BE2C (cell line): ENCODE measurements around the gene HERC5.

Experiments used
- DNase-seq: peaks from one replicate; pipeline ENCODE4 v3.0.0-alpha.2; 2020
- H3K27me3 ChIP-seq: fragments of 250-450 bp; sonication (Bioruptor Pico); 2 replicates; pipeline ENCODE4 v1.5.1; 2020; ENCODE audit warnings: mild to moderate bottlenecking
- H3K36me3 ChIP-seq: fragments of 250-450 bp; sonication (Bioruptor Pico); 2 replicates; pipeline ENCODE4 v1.5.1; 2020; ENCODE audit warnings: mild to moderate bottlenecking
- H3K4me1 ChIP-seq: fragments of 250-450 bp; sonication (Bioruptor Pico); 2 replicates; pipeline ENCODE4 v1.5.1; 2020
- H3K4me3 ChIP-seq: 2 replicates; pipeline ENCODE4 v1.5.1; 2011; ENCODE audit warnings: low read depth, low read length
- H3K9me3 ChIP-seq: fragments of 250-450 bp; sonication (Bioruptor Pico); 2 replicates; pipeline ENCODE4 v1.5.1; 2020
- CTCF ChIP-seq: IDR thresholded peaks from 2 replicates; pipeline ENCODE4 v1.5.1; 2012; ENCODE audit warnings: mild to moderate bottlenecking, low read depth, low read length

Gene HERC5

DNA sequence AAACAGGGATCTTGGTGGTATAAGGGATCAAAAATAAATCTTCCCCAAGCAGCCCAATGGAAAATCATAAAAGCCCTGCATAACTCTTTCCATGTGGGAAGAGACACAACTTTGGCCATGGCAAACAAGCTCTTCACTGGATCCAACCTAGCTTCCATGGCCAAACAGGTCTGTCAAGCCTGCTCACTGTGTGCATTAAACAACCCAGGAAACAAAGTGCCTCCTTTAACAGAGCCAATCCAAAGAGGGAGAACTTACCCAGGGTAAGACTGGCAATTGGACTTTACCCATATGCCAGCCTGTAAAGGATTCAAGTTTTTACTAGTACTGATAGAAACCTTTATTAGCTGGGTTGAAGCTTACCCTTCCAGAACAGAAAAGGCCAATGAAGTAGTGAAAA is 7.6 kb upstream of the HERC5 start:
- Histone ChIP-seq H3K9me3 (no peaks in the 10 kb centered on the region), H3K36me3 (no peaks in the 10 kb centered on the region), H3K27me3 (0 out of 2 replicates have a peak, but pooled peaks cover 1% of the 10 kb centered on the region), H3K4me3 (no peak overlapping the region), H3K4me1 (no peaks in the 10 kb centered on the region)
- DNase-seq = no peak
- no peak for TF ChIP-seq CTCF

GRCh38 chr4:88451205-88451604 is 5.7 kb upstream of the HERC5 start:
- no peak for TF ChIP-seq CTCF
- Histone ChIP-seq H3K4me1 (no peaks in the 10 kb centered on the region), H3K27me3 (peaks cover 7% of the 10 kb centered on the region; the same call in 1 of the 2 replicates), H3K9me3 (no peaks in the 10 kb centered on the region), H3K4me3 (no peak overlapping the region), H3K36me3 (no peaks in the 10 kb centered on the region)
- no peak for DNase-seq

DNA sequence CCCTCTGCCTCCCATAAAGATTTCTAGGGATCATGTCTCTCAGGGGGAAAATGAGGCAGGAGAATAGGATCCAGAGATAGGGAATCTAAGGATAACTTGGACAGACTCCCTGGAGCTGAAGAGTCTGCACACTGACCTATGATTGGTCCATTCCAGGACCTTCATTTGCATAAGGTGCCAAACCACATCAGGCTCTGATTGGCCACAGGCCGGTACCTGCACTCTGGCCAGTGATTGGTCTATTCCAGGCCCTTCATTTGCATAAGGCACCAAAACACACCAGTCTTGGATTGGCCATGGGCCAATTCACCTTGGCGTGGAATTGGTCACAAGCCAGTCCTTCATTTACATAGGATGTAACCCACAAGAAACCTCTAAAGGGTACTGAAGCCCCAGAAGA is 4.0 kb upstream of the HERC5 start:
- peaks cover 8% of the 10 kb centered on the region for H3K9me3 ChIP-seq
- no peaks in the 10 kb centered on the region for H3K4me1 ChIP-seq
- no peak for TF ChIP-seq CTCF
- no peaks in the 10 kb centered on the region for H3K36me3 ChIP-seq
- H3K27me3 ChIP-seq = peaks cover 22% of the 10 kb centered on the region
- H3K4me3 ChIP-seq = no peak overlapping the region
- peak; percentile 10 for DNase-seq

DNA sequence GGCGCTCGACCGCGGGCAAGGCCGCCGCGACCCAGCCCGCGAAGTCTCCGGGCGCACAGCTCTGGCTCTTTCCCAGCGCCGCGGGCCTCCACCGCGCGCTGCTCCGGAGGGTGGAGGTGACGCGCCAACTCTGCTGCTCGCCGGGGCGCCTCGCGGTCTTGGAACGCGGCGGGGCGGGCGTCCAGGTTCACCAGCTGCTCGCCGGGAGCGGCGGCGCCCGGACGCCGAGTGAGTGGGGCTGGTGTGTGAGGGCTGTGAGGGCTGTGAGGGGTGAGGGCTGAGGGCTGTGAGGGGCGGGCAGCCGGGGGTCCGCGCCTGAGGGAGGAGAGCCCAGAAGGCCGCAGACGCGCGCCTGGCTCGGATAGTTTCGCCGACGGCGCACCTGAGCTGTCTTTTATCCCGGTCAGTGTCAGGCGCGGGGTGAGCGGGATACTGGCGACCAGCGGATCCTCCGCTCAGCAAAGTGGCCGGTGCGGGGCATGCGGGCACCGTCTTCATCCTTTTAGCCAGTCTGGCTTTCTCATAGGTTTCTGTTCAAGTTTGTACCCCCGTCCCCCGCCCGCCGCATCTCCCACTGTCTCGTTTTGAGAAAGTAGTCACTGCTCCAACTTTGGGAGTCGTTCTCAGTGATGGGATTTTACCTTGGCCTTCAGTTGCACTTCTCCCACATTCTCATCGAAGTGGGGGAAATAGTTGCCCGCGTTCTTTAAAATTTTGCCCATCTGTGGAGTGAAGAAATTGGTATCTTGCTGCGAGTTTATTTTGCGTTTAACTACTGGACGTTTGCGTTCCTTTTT is 586 bp downstream of the HERC5 start:
- no peak for TF ChIP-seq CTCF
- peaks cover 8% of the 10 kb centered on the region for H3K9me3 ChIP-seq
- no peak overlapping the region for H3K4me3 ChIP-seq
- DNase-seq = peak; percentile 9
- H3K27me3 ChIP-seq = peaks cover 47% of the 10 kb centered on the region
- H3K4me1 ChIP-seq = no peaks in the 10 kb centered on the region
- H3K36me3 ChIP-seq = no peaks in the 10 kb centered on the region

GRCh38 chr4:88458104-88458740 is 1.3 kb downstream of the HERC5 start:
- no peaks in the 10 kb centered on the region for H3K4me1 ChIP-seq
- no peak overlapping the region for H3K4me3 ChIP-seq
- H3K36me3 ChIP-seq = no peaks in the 10 kb centered on the region
- no peak for DNase-seq
- H3K9me3 ChIP-seq = peaks cover 8% of the 10 kb centered on the region
- peaks cover 47% of the 10 kb centered on the region for H3K27me3 ChIP-seq
- TF ChIP-seq CTCF = no peak

GRCh38 chr4:88465653-88466192 is 8.8 kb downstream of the HERC5 start:
- H3K4me3 ChIP-seq = no peak overlapping the region
- H3K27me3 ChIP-seq = peaks cover 11% of the 10 kb centered on the region
- H3K36me3 ChIP-seq = no peaks in the 10 kb centered on the region
- no peak for DNase-seq
- no peak for TF ChIP-seq CTCF
- no peaks in the 10 kb centered on the region for H3K4me1 ChIP-seq
- no peaks in the 10 kb centered on the region for H3K9me3 ChIP-seq
